ENCODE measurements around the gene DACT2. TPM values are rescaled to one million over a fixed set of nuclear protein-coding genes. Genes with fewer than 3 reads are reported as not detected.

Gene DACT2
- total RNA-seq, 1 experiment from 2014 or later: not detected

- intact Hi-C loops (cut with micrococcal nuclease): no loop called here
- CTCF ChIA-PET: no interaction called here
- TF ChIP-seq MAX (IDR thresholded peaks at IDR 0.05): no peak
- no peak for TF ChIP-seq YY1 (IDR thresholded peaks at IDR 0.05; ENCODE audit: extremely low read depth, insufficient replicate concordance, low read depth, low read length)
- no peak for TF ChIP-seq POLR2AphosphoS5 (IDR thresholded peaks at IDR 0.05; ENCODE audit: low read depth, low read length)
- TF ChIP-seq POLR2A (IDR thresholded peaks at IDR 0.05; ENCODE audit: borderline replicate concordance, extremely low read depth, insufficient read depth, insufficient read length): no peak
- no peak for TF ChIP-seq SIN3A (IDR thresholded peaks at IDR 0.05; ENCODE audit: low read depth)
- TF ChIP-seq TCF7L2 (IDR thresholded peaks at IDR 0.05; ENCODE audit: borderline replicate concordance, extremely low read depth, insufficient read depth, insufficient read length): no peak
- no peak for TF ChIP-seq CTCF (IDR thresholded peaks at IDR 0.05 in 2 of 3, conservative IDR thresholded peaks at IDR 0.05 in 1 of 3; ENCODE audit: borderline replicate concordance in 1 of 3, insufficient read depth in 1 of 3, low read depth in 2 of 3, low read length in 2 of 3)
- no peak for TF ChIP-seq SRF (IDR thresholded peaks at IDR 0.05; ENCODE audit: low read depth)
- no peak for TF ChIP-seq REST (IDR thresholded peaks at IDR 0.05; ENCODE audit: low read depth)
- no peak for TF ChIP-seq ZBTB33 (IDR thresholded peaks at IDR 0.05; ENCODE audit: extremely low read depth, insufficient replicate concordance, low read length)
- no peak for TF ChIP-seq RAD21 (IDR thresholded peaks at IDR 0.05; ENCODE audit: low read depth)
- no peak for TF ChIP-seq FOSL1 (IDR thresholded peaks at IDR 0.05; ENCODE audit: low read depth)
- TF ChIP-seq EZH2 (IDR thresholded peaks at IDR 0.05): no peak
- TF ChIP-seq EZH2phosphoT487 (IDR thresholded peaks at IDR 0.05; ENCODE audit: borderline replicate concordance): no peak
- no peak for TF ChIP-seq CBX3 (IDR thresholded peaks at IDR 0.05; ENCODE audit: low read depth)
- TF ChIP-seq ZNF274 (IDR thresholded peaks at IDR 0.05; ENCODE audit: low read depth, low read length): no peak
- TF ChIP-seq CEBPB (IDR thresholded peaks at IDR 0.05; ENCODE audit: low read depth): no peak
- H3K27me3 ChIP-seq (ENCODE audit: insufficient read depth, low read length): peaks cover 8% of the 10 kb centered on the region; the same call in 1 of the 2 replicates
- H3K9me3 ChIP-seq (ENCODE audit: control insufficient read depth in 1 of 2, insufficient read depth in 1 of 2, low read depth in 1 of 2, low read length in 2 of 2): no peaks in the 10 kb centered on the region
- H3K36me3 ChIP-seq (ENCODE audit: control insufficient read depth in 1 of 2, insufficient read depth in 2 of 2, low read length in 2 of 2): no peaks in the 10 kb centered on the region
- no peaks in the 10 kb centered on the region for H3K4me1 ChIP-seq (ENCODE audit: control insufficient read depth in 1 of 2, insufficient read depth in 2 of 2, low read length in 2 of 2)
- DNase-seq (ENCODE audit: low read depth, low spot score) (no peak), ATAC-seq (no peak)
- no peak overlapping the region for H3K27ac ChIP-seq (ENCODE audit: low read depth, low read length)
- POLR2A ChIA-PET: no interaction called here
- H3K4me2 ChIP-seq (ENCODE audit: low read length): no peak overlapping the region
- BruUV-seq (replicated peaks): no TSS peak
- no peaks in the 10 kb centered on the region for H4K20me1 ChIP-seq (ENCODE audit: insufficient read depth)
- RAD21 ChIA-PET (ENCODE audit: low non-redundant PET in 1 of 2, low total read pairs in 2 of 2, uncharacterized antibody in 2 of 2, unreplicated experiment in 2 of 2): no interaction called here
- H3K9ac ChIP-seq (ENCODE audit: low read length): no peak overlapping the region
- no peaks in the 10 kb centered on the region for H3K9me2 ChIP-seq (ENCODE audit: insufficient read depth)
- H3K4me3 ChIP-seq (replicated peaks in 1 of 2; ENCODE audit: low read depth in 1 of 2, low read length in 2 of 2): no peak overlapping the region
- H2AFZ ChIP-seq (ENCODE audit: low read depth, low read length, poor library complexity, severe bottlenecking): no peak overlapping the region
- H3K79me2 ChIP-seq (ENCODE audit: insufficient read depth, low read length): no peaks in the 10 kb centered on the region
Measured at GRCh38 chr6:168320634-168321033, 1.1 kb upstream of the DACT2 start.

Measured in HCT116 (cell line).